GM12872 (cell line): ENCODE data around the gene GRIN2D.

Experiments
- TF ChIP-seq, protein P1 (sequence below): IDR thresholded peaks from 3 replicates; pipeline ENCODE4 v1.5.1; 2011; ENCODE audit warnings: low read depth, mild to moderate bottlenecking, low read length, moderate library complexity; ENCODE audit not compliant: insufficient read depth

Gene GRIN2D

DNA sequence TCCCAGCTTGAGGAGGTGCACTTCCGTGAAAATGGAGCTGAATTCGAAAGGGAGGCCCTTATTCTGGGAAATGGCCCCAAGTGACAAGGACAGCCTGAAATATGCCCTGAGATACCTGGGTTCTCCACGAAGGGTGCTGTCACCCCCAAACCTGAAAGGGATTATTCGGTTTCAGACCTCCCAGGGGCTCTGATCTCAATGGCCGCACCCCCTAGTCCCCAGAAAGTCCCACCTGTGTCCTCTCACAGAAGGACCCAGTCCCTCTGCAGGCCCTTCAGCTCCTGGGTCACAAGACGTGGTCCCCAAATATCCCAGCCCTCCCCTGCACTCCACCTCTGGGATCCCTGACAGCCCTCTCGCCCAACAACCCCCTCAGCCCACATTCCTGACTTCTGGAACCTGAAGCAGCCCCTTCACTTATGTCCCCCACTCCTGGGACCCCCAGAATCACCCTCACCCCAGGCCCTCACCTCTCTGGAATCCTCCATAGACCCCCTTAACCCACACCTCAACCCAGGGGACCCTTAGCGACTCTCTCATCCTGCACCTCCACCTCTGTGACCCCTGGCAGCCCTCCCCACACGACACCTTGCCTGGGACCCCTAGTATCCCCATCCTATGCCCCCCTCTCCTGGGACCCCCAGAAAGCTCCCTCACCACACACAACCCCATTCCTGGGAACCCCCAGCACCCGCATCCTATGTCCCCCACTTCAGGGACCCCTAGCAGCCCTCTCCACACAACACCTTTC is 28.7 kb upstream of the GRIN2D start:
- TF ChIP-seq, protein P1, sequence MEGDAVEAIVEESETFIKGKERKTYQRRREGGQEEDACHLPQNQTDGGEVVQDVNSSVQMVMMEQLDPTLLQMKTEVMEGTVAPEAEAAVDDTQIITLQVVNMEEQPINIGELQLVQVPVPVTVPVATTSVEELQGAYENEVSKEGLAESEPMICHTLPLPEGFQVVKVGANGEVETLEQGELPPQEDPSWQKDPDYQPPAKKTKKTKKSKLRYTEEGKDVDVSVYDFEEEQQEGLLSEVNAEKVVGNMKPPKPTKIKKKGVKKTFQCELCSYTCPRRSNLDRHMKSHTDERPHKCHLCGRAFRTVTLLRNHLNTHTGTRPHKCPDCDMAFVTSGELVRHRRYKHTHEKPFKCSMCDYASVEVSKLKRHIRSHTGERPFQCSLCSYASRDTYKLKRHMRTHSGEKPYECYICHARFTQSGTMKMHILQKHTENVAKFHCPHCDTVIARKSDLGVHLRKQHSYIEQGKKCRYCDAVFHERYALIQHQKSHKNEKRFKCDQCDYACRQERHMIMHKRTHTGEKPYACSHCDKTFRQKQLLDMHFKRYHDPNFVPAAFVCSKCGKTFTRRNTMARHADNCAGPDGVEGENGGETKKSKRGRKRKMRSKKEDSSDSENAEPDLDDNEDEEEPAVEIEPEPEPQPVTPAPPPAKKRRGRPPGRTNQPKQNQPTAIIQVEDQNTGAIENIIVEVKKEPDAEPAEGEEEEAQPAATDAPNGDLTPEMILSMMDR, result no peak

DNA sequence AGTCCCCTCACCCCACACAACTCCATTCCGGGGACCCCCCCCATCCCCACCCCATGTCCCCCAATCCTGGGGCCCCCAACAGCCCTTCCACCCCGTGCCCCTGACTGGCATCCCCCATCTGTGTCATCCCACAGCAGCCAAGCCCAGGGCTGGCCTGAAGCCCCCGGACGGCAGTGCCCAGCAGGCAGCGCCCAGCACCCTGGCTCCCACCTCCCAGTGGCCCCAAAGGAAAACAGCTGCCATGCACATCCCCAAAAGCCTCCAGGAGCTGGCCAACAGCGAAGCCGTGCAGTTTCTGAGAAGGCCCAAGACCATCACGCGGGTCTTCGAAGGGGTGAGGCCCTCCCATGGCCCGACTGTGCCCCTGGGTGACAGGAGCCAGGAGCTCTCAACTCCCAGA is 27.9 kb upstream of the GRIN2D start:
- TF ChIP-seq, protein P1, result no peak

DNA sequence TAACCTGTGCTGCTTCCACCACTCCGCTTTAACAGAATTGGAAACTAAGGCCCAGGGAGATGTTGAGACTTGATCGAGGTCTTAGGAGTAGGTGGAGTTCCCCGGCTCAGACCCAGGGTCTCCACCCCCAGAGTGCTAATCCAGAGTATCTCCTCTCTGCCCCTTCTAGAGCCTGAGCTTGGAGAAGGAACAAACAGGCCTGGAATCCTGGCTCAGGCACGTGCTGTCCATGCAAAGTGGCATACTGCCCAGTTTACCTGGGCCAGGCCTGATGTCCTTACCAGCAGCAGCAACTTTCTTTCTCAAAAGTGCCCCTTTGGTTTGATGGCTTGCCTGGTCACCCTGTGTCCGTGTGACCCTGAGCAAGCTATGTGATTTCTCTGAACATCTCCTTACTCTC is 25.6 kb upstream of the GRIN2D start:
- TF ChIP-seq, protein P1, result no peak

DNA sequence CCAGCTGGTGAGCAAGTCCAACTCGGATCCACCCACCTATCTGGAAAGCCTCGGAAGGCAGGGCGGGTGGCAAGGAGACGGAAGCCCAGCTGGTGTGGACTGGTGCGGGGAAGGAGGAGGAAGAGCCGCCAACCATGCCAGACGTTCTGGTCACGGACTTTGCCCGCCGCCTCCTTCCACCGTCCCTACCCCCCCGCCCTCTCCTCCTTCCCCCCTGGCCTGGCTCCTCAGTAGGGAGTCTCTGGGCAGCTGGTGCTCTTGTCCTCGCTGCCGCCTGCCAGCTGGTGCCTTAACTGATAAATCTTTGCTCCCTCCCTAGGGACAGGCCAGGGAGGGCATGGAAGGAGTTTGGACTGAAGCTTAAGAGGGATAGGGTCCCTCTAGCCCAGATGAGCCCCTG is 24.5 kb upstream of the GRIN2D start:
- TF ChIP-seq, protein P1, result no peak

DNA sequence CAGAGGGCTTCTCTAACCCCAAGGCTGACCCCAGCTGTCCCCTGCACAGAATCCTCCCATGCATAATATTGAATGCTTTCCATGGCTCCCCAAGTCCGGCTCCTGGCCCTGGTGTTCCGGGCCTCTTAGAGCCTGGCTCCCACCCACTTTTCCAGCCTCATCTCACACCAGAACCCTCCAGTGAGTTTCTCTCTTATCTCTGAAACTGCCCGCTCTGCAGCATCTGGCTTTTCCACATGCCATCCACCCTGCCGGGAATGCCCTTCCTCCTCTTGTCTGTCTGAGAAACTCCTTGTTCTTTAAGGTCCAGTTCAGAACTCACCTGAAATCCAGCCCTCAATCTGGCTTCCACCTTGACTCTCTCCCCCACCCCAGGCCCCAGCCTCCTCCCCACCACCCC is 22.5 kb upstream of the GRIN2D start:
- TF ChIP-seq, protein P1, result no peak

DNA sequence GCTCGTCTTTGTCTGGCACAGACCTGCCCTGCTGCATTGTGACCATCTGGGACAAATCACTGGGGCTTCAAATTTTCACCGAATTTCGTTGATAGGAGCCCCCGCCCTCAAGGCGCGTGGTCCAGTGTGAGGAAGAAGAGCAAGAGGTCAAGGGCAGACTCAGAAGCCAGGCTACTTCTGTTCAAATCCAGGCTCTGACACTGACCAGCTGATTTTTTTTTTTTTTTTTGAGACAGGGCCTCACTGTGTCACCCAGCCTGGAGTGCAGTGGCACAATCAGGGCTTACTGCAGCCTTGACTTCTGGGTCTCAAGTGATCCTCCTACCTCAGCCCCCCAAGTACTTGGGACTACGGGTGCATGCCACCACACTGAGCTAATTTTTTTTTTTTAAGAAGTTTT is 22.1 kb upstream of the GRIN2D start:
- TF ChIP-seq, protein P1, result no peak

DNA sequence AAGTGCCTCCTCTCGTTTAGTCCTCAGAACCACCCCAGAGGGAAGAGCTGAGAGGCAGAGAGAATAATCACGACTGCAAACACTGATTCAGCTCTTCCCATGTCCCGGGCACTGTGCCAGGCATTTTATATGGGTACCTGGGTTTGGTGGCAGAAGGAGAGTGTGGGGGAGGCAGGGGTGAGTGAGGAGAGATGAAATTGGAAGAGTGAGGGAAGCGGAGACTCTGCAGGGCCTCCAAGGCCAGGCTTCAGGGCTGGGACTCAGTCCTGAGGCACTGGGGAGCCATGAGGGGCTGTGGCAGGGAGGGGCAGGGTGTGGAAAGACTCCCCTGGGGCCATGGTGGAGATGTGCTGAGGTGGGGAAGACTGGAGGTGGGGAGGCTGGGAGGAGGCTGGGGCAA is 20.6 kb upstream of the GRIN2D start:
- TF ChIP-seq, protein P1, result no peak
